Measurements from ENCODE around the gene HEATR5B.

DNA sequence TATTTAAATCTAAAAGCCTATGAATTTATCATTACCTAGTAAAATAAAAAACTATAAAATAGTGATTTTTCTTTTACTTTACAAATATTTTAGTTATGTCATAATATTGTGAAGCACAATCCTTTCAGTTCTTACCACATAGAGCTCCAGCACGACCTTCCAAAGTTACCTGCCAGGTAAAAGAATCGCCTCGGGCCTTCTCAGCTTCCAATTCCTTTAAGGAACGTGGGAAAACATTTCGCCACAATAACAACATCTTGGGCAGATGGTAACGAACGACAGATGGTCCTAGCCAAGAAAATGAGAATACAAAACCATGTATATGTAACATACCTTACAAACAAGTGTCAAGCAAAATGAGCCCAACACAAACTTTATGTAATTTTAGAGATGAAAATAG lies 23.7 kb downstream of the HEATR5B start:
- TF ChIP-seq EZH2 (IDR thresholded peaks at IDR 0.05) (no peak), POLR2AphosphoS5 (IDR thresholded peaks at IDR 0.05; ENCODE audit: borderline replicate concordance, low read depth, low read length) (no peak)

Measured in SK-N-MC (cell line).